Thymus (tissue), 14 donors: ENCODE data around the gene PHF20. TPM values are rescaled to one million over a fixed set of nuclear protein-coding genes. Genes with fewer than 3 reads are reported as not detected.
"Not testable (repeated sequence)": the region's sequence is repeated elsewhere in the genome, so short reads cannot be mapped to it uniquely, and the experiment has no call there.

ENCODE experiments used
- DNase-seq, 9 donors: peaks; one replicate each; pipeline ENCODE4 v3.0.0-alpha.2; 2013; ENCODE audit warnings: low spot score in 9 of 9, low read depth in 6 of 9, missing footprints in 1 of 9
- H3K27ac ChIP-seq, 2 donors: one replicate each; pipeline ENCODE4 v1.5.1; 2013; ENCODE audit warnings: control low read depth in 1 of 2, low read depth in 1 of 2, low read length in 1 of 2, mild to moderate bottlenecking in 1 of 2, moderate library complexity in 1 of 2
- H3K27me3 ChIP-seq, 2 donors: one replicate each; pipeline ENCODE4 v1.5.1; 2013; ENCODE audit warnings: low read length in 1 of 2; ENCODE audit not compliant: control insufficient read depth in 2 of 2, insufficient read depth in 1 of 2
- H3K36me3 ChIP-seq, 2 donors: one replicate each; pipeline ENCODE4 v1.5.1; 2013; ENCODE audit warnings: low read length in 1 of 2, mild to moderate bottlenecking in 1 of 2, moderate library complexity in 1 of 2; ENCODE audit not compliant: control insufficient read depth in 2 of 2, insufficient read depth in 2 of 2
- H3K4me1 ChIP-seq, 2 donors: one replicate each; pipeline ENCODE4 v1.5.1; 2013; ENCODE audit warnings: low read length in 2 of 2; ENCODE audit not compliant: control insufficient read depth in 2 of 2, insufficient read depth in 2 of 2
- H3K4me3 ChIP-seq, 2 donors: one replicate each; pipeline ENCODE4 v1.5.1; 2013; ENCODE audit warnings: low read length in 2 of 2, control low read depth in 1 of 2, mild to moderate bottlenecking in 1 of 2
- H3K9me3 ChIP-seq, 2 donors: one replicate each; pipeline ENCODE4 v1.5.1; 2013; ENCODE audit warnings: low read length in 1 of 2, mild to moderate bottlenecking in 1 of 2; ENCODE audit not compliant: control insufficient read depth in 2 of 2, insufficient read depth in 1 of 2
- WGBS: extraction: QIAGEN DNeasy Blood & Tissue Kit; methylation state at CpG from one replicate; pipeline ENCODE4 v1.1.7; 2013; 5-methylcytosine and 5-hydroxymethylcytosine counted together
- long read RNA-seq, 10 donors: transcript quantifications; one replicate each; lab custom pipeline, GENCODE V29; 2026
- polyA plus RNA-seq: library from polyadenylated mRNA; stranded (reverse); fragments of 200-250 nt; gene quantifications from one replicate; pipeline ENCODE4 v1.2.3, GENCODE V29; 2013
- total RNA-seq: library from RNA; stranded (reverse); fragments of 120-200 nt; gene quantifications from one replicate; pipeline ENCODE4 v1.2.4, GENCODE V29; 2013
- donor health status: healthy.

The PHF20 gene
- 35.6 TPM for total RNA-seq
- 39.7 TPM for polyA plus RNA-seq
- long read RNA-seq, donor 1, partial matches to known transcripts: 0 of 2 reads
- long read RNA-seq, donor 1, other reads (novel, unspliced or antisense): 0 of 2 reads
- long read RNA-seq, donor 2, full-length matches to known transcripts: 8 of 98 reads
- long read RNA-seq, donor 2, partial matches to known transcripts: 90 of 98 reads
- long read RNA-seq, donor 2, other reads (novel, unspliced or antisense): 0 of 98 reads
- long read RNA-seq, donor 3, transcript PHF20-216 (2 exons, 618 nt): major isoform, 7 of 8 reads
- long read RNA-seq, donor 3, partial matches to known transcripts: 0 of 8 reads
- long read RNA-seq, donor 3, other reads (novel, unspliced or antisense): 0 of 8 reads
- long read RNA-seq, donor 4, transcript PHF20-216 (2 exons, 618 nt): major isoform, 5 of 5 reads
- long read RNA-seq, donor 4, partial matches to known transcripts: 0 of 5 reads
- long read RNA-seq, donor 4, other reads (novel, unspliced or antisense): 0 of 5 reads
- long read RNA-seq, donor 5, transcript PHF20-216 (2 exons, 618 nt): major isoform, 7 of 15 reads
- long read RNA-seq, donor 5, partial matches to known transcripts: 6 of 15 reads
- long read RNA-seq, donor 5, other reads (novel, unspliced or antisense): 0 of 15 reads
- long read RNA-seq, donor 6, full-length matches to known transcripts: 8 of 32 reads
- long read RNA-seq, donor 6, partial matches to known transcripts: 24 of 32 reads
- long read RNA-seq, donor 6, other reads (novel, unspliced or antisense): 0 of 32 reads
- long read RNA-seq, donor 7, transcript PHF20-216 (2 exons, 618 nt): major isoform, 6 of 12 reads
- long read RNA-seq, donor 7, partial matches to known transcripts: 5 of 12 reads
- long read RNA-seq, donor 7, other reads (novel, unspliced or antisense): 0 of 12 reads
- long read RNA-seq, donor 8: 0 reads
- long read RNA-seq, donor 9, partial matches to known transcripts: 0 of 3 reads
- long read RNA-seq, donor 9, other reads (novel, unspliced or antisense): 0 of 3 reads
- long read RNA-seq, donor 10, partial matches to known transcripts: 0 of 1 reads
- long read RNA-seq, donor 10, other reads (novel, unspliced or antisense): 0 of 1 reads

DNA sequence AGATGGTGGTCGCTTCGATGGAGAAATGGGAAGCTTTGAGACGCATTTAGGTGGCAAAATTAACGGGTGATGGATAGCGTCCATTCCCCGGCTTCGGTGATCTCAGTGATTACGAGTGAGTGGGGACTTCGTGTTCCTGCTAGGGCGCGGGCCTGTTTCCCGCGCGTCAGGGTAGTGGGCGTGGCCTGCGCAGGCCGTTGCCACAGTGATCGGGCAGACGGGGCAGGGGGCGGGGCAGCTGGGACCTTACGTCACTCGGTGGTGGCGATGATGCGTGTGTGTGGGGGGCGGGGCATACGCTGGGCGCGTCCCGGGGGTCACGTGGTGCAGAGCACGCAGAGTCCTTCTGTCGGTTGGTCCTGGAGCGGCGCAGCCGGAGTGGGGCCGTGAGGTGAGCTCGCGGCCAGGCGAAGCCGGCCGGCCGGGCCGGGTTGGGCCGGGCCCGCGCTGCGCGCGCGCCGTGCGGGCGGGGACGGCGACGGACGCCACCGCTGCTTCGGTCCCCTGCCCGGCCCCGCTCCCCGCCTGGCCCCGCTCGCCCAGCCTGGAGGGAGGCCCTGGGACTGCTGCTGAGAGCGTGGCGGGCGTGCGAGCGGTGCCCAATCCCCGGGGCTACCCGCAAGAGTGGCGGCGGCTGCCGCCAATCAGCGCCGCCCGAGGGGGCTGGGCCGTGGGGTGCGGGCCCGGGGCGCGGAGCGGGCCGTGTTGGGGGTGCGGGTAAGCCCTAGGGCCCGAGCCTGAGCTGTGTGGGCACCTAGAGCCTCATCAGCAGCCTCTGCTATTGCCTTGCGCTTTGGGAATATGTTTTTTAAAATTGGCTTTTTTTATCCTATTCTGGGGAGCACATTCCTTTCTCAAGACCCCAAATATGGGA lies at the start of gene PHF20:
TSS of gene PHF20 (plus strand) at position 327 of the 874 bp plus-strand sequence. CDS start 29,508 bp downstream, outside the sequence.
- peak; percentile 87 to 99 (median 93) for DNase-seq
- H3K27me3 ChIP-seq: no peaks in the 10 kb centered on the region
- peaks cover 0 to 13% of the 10 kb centered on the region in 2 donors for H3K9me3 ChIP-seq
- H3K27ac ChIP-seq: peak within 1 kb of the TSS; percentile 83 to 92
- H3K36me3 ChIP-seq: peaks cover 0 to 4% of the 10 kb centered on the region in 2 donors
- peak within 1 kb of the TSS; percentile 74 to 82 for H3K4me3 ChIP-seq
- H3K4me1 ChIP-seq: peaks cover 36 to 63% of the 10 kb centered on the region in 2 donors
- WGBS: 5% methylated on average over 87 of the region's 87 CpGs

DNA sequence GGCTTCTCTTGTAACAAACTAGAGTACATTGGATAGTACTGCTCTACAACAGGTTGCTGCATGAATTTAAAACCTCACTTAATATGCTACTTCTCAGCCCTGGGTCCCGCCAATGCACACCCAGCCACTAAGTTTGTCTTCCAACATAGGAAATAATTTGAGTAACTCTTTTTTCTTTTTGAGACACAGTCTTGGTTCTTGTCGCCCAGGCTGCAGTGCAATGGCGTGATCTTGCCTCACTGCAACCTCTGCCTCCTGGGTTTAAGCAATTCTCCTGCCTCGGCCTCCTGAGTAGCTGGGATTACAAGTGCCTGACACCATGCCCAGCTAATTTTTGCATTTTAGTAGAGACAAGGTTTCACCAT lies 48.6 kb upstream of the PHF20 start:
- H3K4me3 ChIP-seq, H3K9me3 ChIP-seq, DNase-seq, H3K27ac ChIP-seq, H3K4me1 ChIP-seq, H3K27me3 ChIP-seq: not testable (repeated sequence)
- H3K36me3 ChIP-seq: peaks cover 78 to 97% of the 10 kb centered on the region in 2 donors
- WGBS: 97% methylated on average over 4 of the region's 4 CpGs

- not testable (repeated sequence) for DNase-seq, H3K4me1 ChIP-seq, H3K9me3 ChIP-seq, H3K4me3 ChIP-seq, H3K27me3 ChIP-seq, H3K27ac ChIP-seq
- 97% methylated on average over 12 of the region's 12 CpGs for WGBS
- H3K36me3 ChIP-seq: peaks cover 77 to 97% of the 10 kb centered on the region in 2 donors
Observed at GRCh38 chr20:35723652-35724320, 48.0 kb upstream of the PHF20 start.

DNA sequence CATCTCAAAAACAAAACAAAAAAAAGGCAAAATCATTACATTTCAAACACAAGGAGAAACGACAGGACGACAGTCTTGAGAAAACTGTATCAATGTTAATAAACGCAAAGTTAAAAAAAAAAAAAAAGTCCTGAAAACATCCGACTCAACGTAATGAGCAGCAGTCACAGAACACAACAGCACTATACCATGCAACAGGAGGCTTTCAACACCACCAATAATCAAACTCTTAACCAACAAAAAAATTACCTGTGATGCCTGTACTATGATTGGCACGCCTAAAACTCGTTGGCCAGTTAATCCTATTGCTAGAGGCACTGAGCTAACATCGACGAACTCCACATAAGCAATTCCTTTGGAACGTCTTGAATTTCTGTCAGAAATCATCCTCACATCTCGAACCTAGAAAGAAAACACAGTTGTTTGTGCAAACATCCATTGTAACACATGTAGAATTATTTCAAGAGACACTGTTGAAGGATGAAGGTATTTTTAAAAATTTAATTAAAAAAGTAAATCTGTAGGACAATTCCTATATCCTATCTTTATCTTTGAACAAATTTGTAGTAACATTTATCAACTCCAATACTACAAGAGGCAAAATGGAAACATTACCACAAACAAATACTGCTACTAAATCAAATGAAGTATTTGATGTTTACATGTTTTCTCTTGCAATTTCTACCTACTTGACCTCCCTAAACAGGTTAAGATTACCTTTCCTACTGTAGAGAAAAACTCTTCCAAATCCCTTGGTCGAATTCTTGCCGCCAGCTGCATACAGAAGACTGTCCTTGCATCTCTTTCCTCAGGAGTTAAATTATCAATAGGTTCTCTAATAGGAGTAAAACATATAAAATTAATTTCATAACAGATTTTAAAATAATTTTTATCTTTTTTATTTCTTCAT lies 47.2 kb upstream of the PHF20 start:
- H3K27me3 ChIP-seq: no peaks in the 10 kb centered on the region
- H3K27ac ChIP-seq: no peak overlapping the region
- H3K36me3 ChIP-seq: peaks cover 75 to 97% of the 10 kb centered on the region in 2 donors
- H3K9me3 ChIP-seq: no peaks in the 10 kb centered on the region
- no peaks in the 10 kb centered on the region for H3K4me1 ChIP-seq
- WGBS: 97% methylated on average over 13 of the region's 13 CpGs
- no peak for DNase-seq
- no peak overlapping the region for H3K4me3 ChIP-seq

- no peak for DNase-seq
- Histone ChIP-seq H3K27ac (no peak overlapping the region), H3K4me1 (no peaks in the 10 kb centered on the region)
Observed at GRCh38 chr20:35726842-35727711, 44.7 kb upstream of the PHF20 start.

DNA sequence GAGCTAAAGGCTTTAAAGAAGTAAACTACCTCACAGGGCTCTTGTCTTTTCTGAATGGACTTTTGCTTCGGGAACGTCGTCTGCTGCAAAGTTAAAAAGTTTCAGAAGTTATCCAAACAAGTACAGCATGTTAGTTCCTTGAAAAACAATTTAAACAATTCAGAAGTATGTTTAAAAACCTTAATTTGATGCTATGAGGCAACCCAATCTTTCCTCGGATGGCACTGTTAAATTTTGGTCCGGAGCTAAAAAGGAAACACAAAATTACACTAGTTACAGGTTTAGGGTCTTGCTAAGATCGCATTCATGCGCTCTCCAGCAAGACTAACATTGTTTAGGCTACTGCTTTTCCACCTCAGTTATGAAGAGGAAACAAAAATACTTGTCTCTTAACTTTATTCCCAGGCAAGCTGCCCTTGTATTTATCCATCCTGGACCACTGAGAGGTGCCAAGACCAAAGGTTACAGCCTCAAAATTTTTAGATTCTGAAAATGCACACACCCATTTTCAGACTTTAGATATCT lies 42.5 kb upstream of the PHF20 start:
- no peaks in the 10 kb centered on the region for H3K27me3 ChIP-seq
- DNase-seq: no peak
- peaks cover 46 to 97% of the 10 kb centered on the region in 2 donors for H3K36me3 ChIP-seq
- no peak overlapping the region for H3K4me3 ChIP-seq
- no peaks in the 10 kb centered on the region for H3K9me3 ChIP-seq
- 99% methylated on average over 7 of the region's 7 CpGs for WGBS
- no peak overlapping the region for H3K27ac ChIP-seq
- H3K4me1 ChIP-seq: no peaks in the 10 kb centered on the region

More at GRCh38 chr20:35726842-35727711, 44.7 kb upstream of the PHF20 start:
- Histone ChIP-seq H3K27me3 (no peaks in the 10 kb centered on the region), H3K36me3 (peaks cover 55 to 96% of the 10 kb centered on the region in 2 donors), H3K4me3 (no peak overlapping the region), H3K9me3 (no peaks in the 10 kb centered on the region)
- 97% methylated on average over 20 of the region's 20 CpGs for WGBS
